ENCODE measurements around the gene FNDC3A.

The FNDC3A gene

DNA sequence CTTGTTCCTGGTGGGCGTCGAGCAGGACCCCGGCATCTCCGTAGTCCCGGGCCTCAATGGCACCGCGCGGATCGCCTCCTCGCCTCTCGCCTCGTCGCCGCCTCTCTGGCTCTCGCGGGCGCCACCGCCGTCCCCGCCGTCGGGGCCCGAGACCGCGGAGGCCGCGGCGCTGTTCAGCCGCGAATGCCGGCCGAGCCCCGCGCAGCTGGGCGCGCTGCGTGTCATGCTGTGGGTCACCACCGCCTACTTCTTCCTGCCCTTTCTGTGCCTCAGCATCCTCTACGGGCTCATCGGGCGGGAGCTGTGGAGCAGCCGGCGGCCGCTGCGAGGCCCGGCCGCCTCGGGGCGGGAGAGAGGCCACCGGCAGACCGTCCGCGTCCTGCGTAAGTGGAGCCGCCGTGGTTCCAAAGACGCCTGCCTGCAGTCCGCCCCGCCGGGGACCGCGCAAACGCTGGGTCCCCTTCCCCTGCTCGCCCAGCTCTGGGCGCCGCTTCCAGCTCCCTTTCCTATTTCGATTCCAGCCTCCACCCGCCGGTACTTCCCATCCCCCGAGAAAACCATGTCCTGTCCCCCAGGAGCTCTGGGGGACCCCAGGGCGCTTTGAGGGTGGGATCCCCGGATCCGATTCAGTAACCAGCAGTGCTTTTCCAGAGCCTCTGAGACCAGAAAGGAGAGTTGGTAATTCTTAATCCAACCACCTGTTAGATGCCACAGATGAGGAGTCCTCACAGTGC is 245.3 kb downstream of the FNDC3A start:
- DNase-seq = no peak

DNA sequence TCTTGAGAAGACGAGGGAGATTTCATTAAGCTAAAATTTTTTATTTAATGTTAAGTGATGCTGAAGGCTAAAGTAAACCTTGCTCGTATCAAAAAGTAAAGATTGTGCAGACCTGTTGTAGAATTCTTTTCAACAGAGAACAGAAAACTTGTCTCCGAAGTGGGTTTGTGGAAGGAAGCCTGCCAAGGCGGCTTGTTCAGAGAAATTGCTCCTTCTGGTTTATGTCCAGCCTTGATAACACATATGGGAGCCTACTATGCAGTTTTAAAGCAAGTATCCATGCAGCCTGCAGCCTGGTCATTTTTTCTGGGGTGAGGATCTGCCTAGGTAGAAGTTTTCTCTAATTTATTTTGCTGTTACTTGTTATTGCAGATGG is 245.9 kb downstream of the FNDC3A start:
- no peak for DNase-seq

DNA sequence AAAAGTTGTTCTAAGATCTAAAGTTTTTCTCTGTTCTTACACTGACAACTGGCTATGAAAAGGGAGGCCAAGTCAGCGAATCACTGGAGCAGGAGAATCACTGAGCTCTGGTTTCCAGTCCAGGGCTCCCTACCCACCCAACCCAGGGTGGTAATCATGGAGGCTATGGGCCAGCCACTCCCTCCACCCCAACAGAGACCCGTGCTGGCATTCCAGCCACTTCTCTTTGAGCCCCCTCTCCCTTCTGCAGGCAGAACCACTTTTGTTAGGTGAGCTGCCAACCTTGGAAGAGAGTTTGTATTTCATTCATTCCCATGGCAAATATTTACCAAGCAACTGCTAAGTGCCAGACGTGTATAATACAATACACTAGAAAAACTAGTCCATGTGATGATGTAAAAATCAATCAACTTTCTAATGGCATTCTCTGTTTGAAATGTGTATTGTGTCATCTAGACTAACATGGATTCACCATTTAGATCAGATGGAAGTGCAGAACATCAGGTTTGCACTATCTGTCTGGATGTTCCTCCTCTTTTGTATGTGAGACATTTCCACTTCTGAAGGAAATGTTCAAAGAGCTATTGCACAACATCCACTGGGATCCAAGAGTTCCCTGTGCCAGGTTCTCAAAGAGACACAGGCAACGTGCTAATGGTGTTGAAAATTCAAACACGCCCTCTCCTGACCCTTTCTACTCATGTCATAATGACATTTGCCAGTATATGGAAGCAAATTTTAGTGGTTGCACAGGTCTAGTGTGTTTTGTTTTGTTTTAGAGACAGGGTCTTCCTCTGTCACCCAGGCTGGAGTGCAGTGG is 249.7 kb downstream of the FNDC3A start:
- no peak for DNase-seq

DNA sequence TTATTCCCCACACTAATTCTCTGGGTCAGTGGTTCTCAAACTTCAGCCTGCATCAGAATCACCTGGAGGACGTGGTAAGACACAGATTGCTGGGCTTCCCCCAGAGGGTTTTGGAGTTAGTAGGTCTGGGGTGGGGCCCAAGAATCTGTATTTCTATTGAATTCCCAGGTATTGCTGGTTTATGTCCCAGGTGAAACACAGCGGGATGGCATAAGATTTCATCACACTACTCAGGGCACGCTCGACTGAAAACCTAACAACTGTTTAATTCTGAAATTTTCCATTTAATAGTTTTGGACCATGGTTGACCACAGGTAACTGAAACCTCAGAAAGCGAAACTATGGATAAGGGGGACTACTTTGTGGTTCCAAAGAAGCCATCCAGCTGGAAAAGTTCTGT is 250.9 kb downstream of the FNDC3A start:
- DNase-seq = no peak

DNA sequence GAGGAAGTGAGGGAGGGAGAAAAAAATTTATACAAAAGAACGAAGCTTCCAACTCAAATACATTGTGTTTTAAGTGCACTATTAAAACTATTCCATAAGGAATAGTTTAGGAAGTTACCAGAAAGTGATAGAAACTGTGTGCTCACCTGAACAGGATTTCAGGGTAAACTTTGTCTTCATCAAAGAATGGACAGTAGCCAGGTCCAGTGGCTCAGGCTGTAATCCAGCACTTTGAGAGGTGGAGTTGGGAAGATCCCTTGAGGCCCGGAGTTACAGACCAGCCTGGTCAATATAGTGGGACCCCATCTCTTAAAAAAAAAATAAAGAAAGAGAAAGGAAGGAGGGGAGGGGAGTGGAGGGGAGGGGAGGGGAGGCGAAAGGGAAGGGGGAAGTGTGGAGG is 259.0 kb downstream of the FNDC3A start:
- no peak for DNase-seq

DNA sequence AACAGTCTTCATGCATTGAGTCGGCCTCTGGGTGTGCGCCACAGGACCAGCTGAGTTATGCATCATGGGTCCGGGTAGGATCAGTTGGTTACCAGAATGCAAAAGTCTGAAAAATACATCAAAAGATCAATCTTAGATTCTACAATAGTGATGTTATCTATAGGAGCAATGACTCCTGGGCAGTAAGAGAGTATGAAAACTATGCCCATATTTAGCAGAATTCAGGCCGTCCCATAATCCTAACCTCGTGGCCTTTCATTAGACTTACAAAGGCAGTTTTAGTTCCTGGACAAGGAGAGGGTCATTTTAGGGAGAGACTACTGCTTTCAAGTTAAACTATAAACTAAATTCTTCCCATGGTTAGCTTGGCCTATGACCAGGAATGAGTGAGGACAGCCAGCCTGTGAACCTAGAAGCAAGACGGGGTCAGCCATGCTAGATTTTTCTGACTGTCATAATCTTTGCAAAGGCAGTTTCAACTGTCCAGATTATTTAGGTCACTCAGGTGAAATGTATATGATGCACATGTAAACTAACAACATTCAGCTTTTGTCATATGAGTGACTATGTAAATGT is 260.2 kb downstream of the FNDC3A start:
- no peak for DNase-seq

DNA sequence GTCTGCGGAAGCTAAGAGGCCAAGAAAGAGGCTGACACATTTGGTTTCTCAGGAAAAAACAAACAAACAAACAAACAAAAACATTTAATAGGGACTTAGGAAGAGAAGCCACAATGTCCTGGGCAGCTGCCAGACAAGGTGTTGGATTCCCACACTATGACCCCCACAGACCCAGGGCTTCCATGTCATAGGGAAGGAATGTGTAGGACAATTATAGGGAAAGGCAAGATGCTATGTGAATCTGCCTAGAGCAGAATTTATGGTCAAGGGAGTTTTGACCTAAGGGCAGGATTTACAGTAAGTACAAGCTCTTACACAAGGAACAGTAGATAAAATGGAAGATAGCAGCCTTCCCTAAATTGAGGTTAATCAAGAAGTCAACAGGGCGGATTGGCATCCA is 262.9 kb downstream of the FNDC3A start:
- DNase-seq = no peak

DNA sequence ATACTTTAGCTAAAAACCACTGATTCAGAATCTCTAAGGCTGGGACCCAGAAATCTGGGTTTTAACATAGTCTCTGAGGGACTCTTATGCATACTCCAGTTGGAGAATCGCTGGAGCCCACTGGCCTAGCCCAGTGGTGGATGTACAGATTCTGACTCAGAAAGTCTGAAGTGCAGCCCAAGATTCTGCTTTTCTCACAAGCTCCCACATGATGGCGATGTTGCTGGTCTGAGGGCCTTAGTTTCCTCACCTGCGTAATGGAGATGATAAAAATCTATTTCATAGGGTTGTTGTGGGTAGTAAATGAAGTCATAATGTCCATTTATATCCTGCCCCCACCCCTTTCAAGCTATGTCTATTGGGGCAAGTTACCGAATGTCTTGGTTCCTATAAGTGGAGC is 264.3 kb downstream of the FNDC3A start:
- DNase-seq = peak in 1 of 2 experiments; percentile 14

DNA sequence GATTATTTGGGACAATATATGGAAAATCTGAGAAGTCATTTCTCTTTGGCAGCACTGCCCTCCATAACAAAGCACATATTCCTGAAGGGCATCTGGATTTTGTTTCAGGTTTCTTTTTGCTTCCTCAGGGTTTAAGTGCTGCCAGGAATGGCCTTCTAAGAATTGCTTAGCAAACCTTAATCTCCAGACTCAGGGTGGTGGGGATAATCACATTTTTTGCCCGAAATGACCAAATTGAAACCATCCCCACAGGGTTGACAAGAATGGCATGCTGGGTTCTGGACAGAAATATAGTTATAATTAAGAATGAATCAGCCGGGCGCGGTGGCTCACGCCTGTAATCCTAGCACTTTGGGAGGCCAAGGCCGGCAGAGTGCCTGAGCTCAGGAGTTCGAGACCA is 265.6 kb downstream of the FNDC3A start:
- no peak for DNase-seq

DNA sequence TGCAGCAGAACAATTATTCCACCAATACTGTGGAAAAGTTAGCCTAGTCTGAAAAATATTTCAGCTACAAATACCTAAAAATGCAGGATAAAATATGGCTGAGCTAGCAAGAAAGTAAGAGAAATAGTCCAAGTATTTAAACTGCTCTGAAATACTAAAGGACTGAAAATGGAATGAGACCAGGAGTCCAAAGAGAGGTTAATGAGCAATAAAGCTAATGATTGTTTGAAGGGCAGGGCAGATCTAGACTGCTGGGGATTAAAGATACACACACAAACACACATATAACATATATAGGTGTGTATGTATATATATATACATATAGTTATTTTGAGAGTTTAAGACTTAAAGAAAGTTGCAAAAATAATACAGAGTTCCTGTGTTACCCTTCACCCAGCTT is 269.4 kb downstream of the FNDC3A start:
- no peak for DNase-seq

DNA sequence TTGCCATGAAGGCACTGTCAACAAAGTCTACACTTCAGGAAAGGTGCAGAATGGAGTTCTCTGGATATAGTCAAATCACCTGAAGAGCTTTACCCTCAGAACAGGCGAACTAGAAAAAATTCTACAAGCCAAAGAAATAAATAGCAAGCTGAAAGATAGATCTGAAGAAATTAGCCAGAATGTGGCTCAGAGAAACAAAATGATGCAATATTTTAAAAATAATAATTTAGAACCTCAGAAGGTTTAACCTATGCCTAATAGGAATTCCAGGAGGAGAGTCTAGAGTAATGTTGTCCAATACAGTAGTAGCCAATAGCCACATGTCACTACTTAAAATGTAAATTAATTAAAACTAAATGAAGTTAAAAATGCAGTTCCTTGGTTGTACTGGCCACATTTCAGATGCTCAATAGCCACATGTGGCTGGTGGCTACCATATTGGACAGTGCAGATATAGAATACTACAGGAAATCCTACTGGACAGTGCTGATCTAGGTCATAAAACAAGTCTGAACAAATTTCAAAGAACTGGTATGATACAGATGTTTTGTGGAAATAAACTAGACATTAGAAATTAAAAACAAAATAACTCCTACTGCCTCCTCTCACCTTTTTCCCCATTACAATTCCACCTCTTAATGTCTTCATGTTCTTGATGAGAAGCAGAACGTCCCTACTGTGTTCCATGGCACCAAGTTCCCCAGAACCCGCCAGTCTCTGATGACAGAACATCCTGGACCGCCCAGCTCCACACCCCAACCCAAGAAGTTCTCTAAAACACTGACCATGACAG is 271.3 kb downstream of the FNDC3A start:
- no peak for DNase-seq

DNA sequence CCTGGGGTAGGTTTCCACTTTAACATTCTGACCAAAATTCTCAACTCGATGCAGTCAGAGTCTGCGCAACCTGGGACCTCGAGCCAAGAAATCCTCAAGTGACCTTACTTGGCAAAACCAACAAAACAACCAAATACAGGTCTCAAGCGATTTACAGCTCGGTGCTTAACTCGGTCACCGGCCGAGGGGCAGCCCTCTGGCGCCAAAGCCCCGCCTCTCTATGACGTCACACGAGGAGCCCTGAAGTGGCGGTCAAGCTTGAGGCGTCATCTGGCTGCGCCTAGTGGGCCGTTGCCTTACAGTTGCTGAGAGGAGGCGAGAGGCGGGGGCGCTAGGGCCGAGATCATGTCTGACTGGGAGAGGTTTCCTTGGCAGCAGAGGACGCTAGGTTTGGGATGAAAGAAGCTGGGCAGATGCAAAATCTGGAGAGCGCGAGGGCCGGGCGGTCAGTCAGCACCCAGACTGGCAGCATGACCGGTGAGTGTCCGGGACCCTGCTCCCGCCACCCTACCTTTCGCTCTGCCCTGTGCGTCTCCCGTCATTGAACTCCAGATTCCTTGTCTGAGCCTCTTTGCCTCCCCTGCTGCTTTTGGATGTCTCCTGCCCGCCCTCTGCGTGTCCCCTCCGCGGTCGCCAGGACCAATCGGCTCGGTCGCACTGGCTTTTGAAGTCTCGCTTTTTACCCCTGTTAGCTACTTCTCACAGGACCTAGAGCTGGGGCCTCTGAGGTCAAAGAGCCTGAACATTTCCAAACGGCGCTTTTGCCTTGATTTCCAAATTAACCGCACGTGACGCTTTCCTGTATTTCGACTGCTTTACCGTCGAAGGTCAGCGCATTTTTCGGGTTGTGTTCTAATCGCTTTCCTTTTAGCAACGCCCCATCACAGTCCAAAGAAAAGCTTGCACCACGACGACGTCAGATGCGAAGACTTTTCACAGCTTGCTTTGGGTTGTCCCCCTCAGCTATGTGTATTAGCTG is 272.2 kb downstream of the FNDC3A start, which contains the start of gene CDADC1:
CDADC1 (plus strand) TSS at position 283 of the 979 bp plus-strand sequence; CDS start at position 396, 113 bp downstream.
- DNase-seq = peak; percentile 74 to 91

DNA sequence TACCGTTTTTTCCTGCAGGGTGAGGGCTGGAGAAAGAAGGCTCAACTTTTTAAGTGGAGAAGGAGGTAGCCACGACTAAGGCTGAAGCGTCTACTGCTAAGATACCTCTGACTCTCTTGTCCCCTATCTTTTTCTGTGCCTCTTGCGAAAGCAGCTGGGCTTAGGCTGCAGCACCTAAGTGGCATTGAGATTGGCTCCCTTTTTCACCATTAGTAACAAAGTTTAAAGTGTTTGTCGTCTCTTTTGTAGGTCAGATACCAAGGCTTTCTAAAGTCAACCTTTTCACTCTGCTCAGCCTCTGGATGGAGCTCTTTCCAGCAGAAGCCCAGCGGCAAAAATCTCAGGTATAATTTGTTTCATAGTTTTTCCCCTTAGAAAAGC is 272.9 kb downstream of the FNDC3A start:
- DNase-seq = no peak

DNA sequence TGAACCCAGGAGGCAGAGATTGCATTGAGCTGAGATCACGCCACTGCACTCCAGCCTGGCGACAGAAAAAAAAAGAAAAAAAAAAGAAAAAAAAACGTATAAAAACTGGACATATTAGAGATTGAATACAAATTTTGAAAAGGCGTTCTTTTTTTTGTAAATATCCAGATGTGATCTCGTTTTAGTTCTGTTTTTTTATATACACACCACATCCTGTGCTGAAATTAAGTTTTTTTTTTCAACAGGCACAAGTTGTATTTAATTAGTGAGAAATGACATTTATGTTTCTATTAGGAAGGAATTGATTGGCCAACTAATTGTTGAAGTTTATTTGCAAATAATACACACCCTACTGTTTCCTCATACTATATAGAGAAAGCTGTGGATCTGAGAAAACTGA is 275.6 kb downstream of the FNDC3A start:
- no peak for DNase-seq

DNA sequence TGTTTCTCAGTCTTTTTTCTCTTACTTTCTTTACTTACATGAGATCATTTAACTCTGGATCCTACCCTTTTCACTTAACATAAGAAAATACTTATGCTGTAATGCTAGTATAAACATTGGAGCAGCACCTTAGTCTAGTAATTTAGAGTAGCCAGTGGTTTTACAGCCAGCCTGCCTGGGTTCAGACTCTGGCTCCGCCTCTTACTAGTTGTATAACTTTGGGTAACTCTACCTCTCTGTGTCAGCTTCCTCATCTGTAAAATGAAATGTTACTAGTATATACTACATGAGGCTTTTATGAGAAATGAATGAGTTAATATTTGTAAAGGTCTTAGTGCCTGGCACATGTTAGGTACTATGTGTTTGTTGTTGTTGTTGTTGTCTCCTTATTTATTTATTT is 277.6 kb downstream of the FNDC3A start:
- DNase-seq = no peak

DNA sequence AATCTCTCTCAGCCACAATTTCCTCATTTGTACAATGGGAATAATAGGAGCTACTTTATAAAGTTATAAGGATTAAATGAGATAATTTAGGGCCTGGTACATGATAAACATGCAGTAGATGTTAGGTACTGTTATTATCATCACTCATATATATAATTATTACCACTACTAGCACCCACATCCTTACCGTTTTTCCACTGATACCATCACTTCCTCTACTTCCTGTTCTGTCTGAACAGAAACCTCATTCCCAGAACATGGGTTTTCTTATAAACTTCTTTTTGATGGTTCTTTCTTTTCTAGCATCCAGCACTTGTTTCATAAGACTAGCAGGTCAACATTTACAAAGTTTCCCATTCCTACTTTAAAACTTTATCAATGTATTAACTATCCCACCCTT is 278.3 kb downstream of the FNDC3A start:
- no peak for DNase-seq

DNA sequence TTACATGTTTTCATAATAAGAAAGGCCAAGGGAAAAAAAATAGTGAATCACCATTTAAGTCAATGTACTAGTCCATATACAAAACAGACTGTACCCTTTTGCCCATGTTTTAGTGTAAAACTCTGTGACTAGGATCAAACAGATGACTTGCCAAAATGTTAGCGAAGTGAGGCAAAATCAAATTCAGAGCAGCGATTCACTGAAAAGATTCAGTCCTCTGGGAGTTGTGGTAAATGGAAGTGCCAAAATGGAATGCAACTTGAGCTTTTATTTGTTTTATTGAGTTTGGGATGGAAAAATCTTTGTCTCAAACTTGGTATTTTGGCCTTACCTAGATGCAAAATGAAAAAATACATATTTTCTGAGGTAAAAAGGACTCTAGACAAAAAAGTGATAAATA is 281.1 kb downstream of the FNDC3A start:
- no peak for DNase-seq

DNA sequence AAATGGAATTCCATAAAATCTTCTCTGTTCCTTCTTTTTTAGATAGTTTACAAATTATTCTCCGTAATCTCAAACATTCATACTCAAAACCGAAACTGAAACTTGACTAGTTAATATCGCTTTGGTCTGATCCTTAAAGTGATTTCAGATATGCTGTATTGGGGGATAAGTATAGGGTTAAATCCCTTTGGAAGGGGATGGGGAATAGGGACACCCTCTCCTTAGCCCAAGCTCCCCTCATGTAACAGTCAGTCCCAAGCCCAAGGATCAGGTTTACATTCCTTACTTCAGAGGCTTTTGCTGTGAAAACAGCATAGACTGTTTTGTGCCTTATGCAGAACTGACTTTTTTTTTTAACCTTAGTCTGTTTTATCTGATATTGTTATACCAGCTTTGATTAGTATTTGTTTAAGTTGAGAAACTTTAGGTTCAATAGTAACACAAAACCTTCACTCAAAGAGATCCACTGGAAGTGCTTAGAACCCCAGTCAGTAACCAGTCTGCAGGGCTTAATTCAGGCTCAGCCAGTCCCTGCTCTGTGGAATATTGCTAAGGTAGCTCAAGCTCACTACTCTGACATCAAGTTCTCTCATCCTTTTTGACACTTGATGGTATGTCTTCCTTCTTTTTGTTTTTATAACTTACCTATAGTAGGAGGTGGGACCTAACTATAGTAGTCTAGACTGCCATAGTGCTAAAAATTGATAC is 282.5 kb downstream of the FNDC3A start:
- DNase-seq = no peak

Data from SHP77 (cell line).